Thoracic aorta (tissue), 2 donors: ENCODE data around the gene FLRT2. TPM values are rescaled to one million over a fixed set of nuclear protein-coding genes. Genes with fewer than 3 reads are reported as not detected.
A peak's percentile ranks its signal among the peaks of the same experiment; 100 is the strongest.

Experiments
- ATAC-seq: fragments of 150-250 bp; one replicate; pipeline ENCODE4 v1.8.0; 2017; ENCODE audit warnings: low read depth; ENCODE audit not compliant: insufficient number of reproducible peaks, low FRiP score
- DNase-seq: peaks from one replicate; pipeline ENCODE4 v3.0.0-alpha.2; 2020; ENCODE audit warnings: low spot score
- H3K27ac ChIP-seq, 2 donors: fragments of 200-600 bp; sonication (generic); 1 replicate in 1 of 2; 2 replicates in 1 of 2; pipeline ENCODE4 v1.5.1; 2016; ENCODE audit warnings: mild to moderate bottlenecking in 2 of 2, moderate library complexity in 2 of 2
- H3K27me3 ChIP-seq: fragments of 200-600 bp; sonication (generic); replicated peaks from 2 replicates; pipeline ENCODE4 v1.6.0; 2016; ENCODE audit warnings: mild to moderate bottlenecking; ENCODE audit not compliant: insufficient read depth
- H3K36me3 ChIP-seq: fragments of 200-600 bp; sonication (generic); one replicate; pipeline ENCODE4 v1.5.1; 2016
- H3K4me1 ChIP-seq, 2 donors: fragments of 200-600 bp; sonication (generic); 1 replicate in 1 of 2; 2 replicates in 1 of 2; pipeline versions ENCODE4 v1.5.1 to v1.6.0; 2016; ENCODE audit warnings: low read depth in 2 of 2, mild to moderate bottlenecking in 1 of 2; ENCODE audit not compliant: control insufficient read depth in 1 of 2
- H3K4me3 ChIP-seq: fragments of 200-600 bp; sonication (generic); 2 replicates; pipeline ENCODE4 v1.5.1; 2016; ENCODE audit warnings: mild to moderate bottlenecking
- H3K9me3 ChIP-seq: fragments of 200-600 bp; sonication (generic); 2 replicates; pipeline ENCODE4 v1.5.1; 2016
- total RNA-seq, 2 donors: library from RNA; depleted of rRNA; stranded (reverse); fragments of >200 nt; gene quantifications; one replicate each; pipeline versions ENCODE4 v1.1.0 to v1.2.3, GENCODE V29; 2016
- TF ChIP-seq, protein P1 (sequence below): fragments of 200-600 bp; sonication (generic); IDR thresholded peaks from one replicate; pipeline ENCODE4 v1.5.1; 2019; ENCODE audit warnings: antibody characterized with exemption

Gene FLRT2
- total RNA-seq, 2 donors from 2014 or later = 20.1 to 45.4 TPM

DNA sequence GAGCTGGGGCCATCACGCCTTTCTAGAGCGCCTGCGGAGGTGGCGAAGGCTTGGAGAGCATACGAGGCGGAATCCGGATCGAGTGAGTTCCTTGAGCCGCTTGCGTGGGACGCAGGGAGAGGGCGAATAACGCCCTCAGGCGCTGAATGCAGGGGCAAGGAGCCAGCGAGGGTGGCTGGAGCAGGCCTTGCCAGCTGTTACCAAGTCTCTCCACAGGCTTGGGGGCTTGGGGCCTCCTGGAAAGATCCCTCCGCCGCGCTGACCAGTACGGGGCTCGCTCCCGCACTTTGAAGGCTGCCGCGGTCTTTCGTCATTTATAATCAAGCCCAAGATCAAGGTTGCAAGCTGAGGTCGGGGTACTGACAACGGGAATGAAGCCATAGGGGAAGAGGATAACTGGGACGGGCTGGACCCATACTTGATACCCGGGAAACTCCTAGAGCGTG lies 1.2 kb downstream of the FLRT2 start:
- H3K27me3 ChIP-seq = no peaks in the 10 kb centered on the region
- H3K4me1 ChIP-seq = peaks cover 13 to 55% of the 10 kb centered on the region in 2 donors
- H3K36me3 ChIP-seq = no peaks in the 10 kb centered on the region
- H3K27ac ChIP-seq = peak overlapping the region; percentile 1 to 18
- TF ChIP-seq, protein P1, sequence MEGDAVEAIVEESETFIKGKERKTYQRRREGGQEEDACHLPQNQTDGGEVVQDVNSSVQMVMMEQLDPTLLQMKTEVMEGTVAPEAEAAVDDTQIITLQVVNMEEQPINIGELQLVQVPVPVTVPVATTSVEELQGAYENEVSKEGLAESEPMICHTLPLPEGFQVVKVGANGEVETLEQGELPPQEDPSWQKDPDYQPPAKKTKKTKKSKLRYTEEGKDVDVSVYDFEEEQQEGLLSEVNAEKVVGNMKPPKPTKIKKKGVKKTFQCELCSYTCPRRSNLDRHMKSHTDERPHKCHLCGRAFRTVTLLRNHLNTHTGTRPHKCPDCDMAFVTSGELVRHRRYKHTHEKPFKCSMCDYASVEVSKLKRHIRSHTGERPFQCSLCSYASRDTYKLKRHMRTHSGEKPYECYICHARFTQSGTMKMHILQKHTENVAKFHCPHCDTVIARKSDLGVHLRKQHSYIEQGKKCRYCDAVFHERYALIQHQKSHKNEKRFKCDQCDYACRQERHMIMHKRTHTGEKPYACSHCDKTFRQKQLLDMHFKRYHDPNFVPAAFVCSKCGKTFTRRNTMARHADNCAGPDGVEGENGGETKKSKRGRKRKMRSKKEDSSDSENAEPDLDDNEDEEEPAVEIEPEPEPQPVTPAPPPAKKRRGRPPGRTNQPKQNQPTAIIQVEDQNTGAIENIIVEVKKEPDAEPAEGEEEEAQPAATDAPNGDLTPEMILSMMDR = no peak
- no peak for ATAC-seq
- H3K9me3 ChIP-seq = no peaks in the 10 kb centered on the region
- peak overlapping the region; percentile 77 for H3K4me3 ChIP-seq
- DNase-seq = no peak

DNA sequence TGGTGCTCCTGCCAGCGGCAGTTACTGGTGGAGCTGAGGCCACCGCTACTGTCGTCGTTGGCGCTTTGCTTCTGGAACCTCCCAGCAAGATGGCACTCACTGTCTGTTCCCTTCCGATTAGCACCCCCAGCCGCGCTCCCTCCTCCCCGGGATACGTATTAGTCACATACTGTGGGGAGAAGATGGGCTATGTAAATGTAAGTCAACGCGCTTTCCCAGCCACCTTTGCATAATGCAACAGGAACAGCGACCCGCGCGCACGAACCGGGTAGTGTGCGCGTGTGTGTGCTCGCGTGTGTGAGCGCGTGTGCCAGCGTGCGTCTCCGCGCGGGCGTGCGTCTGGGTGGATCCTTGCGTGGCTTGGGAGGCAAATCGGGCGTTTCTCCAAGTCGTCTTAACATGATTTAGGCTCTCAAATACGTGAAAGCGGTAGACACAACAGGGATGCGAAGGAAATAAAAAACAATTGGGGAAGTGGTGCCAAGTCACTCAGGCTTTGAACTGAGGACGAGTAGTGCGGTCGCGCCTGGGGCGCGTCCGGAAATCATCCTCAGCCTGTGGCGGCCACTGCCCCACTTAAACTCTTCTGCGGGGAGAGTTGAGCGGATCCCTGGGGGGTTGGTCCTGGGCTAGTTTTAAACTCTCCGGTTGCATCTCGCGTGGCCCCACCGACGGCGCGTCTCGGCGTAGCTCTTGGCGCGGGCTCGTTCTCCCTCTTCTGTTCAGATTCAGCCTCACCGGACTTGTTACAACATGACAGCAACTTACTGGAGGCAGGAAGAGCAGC lies 1.8 kb downstream of the FLRT2 start:
- Histone ChIP-seq H3K36me3 (no peaks in the 10 kb centered on the region), H3K27me3 (no peaks in the 10 kb centered on the region), H3K9me3 (no peaks in the 10 kb centered on the region), H3K4me3 (peak overlapping the region; percentile 77), H3K27ac (peak overlapping the region; percentile 1 to 13), H3K4me1 (peaks cover 13 to 55% of the 10 kb centered on the region in 2 donors)
- no peak for DNase-seq
- TF ChIP-seq, protein P1 = no peak
- no peak for ATAC-seq

DNA sequence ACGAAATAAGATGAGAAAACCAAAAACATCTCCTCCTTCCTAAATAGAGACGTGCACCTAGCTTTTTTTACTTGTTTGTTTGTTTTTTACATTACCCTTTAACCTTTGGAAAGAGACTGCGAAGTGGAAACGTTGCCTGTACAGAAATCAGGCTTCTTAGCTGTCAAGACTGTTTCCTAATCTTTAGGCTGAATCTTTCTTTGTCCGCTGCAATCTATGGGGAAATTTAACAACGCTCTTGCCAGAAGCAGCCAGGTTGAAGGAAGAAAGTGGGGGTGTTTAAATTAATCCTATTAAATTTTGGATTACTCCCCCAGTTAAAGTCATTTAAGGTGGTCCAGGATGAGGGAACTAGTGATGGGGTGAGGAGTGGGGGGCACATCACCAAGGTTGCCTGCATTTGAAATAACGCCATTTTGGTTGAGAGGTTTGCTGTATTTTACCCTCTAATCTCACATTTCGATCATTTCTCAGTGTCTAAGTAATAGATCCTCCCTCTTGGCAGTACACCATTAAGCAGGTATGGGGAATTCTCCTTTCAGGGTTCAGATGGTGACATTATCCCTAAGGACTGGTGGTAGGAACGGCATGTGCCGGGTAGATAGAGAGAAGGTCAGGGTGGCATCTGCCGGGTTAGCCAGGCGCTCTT lies 2.6 kb downstream of the FLRT2 start:
- Histone ChIP-seq H3K4me1 (peaks cover 13 to 55% of the 10 kb centered on the region in 2 donors), H3K4me3 (peak overlapping the region; percentile 77), H3K36me3 (no peaks in the 10 kb centered on the region), H3K27me3 (no peaks in the 10 kb centered on the region), H3K27ac (peak overlapping the region in 1 of 2 donors; percentile 1), H3K9me3 (no peaks in the 10 kb centered on the region)
- DNase-seq (no peak), ATAC-seq (no peak)
- TF ChIP-seq, protein P1 = no peak

DNA sequence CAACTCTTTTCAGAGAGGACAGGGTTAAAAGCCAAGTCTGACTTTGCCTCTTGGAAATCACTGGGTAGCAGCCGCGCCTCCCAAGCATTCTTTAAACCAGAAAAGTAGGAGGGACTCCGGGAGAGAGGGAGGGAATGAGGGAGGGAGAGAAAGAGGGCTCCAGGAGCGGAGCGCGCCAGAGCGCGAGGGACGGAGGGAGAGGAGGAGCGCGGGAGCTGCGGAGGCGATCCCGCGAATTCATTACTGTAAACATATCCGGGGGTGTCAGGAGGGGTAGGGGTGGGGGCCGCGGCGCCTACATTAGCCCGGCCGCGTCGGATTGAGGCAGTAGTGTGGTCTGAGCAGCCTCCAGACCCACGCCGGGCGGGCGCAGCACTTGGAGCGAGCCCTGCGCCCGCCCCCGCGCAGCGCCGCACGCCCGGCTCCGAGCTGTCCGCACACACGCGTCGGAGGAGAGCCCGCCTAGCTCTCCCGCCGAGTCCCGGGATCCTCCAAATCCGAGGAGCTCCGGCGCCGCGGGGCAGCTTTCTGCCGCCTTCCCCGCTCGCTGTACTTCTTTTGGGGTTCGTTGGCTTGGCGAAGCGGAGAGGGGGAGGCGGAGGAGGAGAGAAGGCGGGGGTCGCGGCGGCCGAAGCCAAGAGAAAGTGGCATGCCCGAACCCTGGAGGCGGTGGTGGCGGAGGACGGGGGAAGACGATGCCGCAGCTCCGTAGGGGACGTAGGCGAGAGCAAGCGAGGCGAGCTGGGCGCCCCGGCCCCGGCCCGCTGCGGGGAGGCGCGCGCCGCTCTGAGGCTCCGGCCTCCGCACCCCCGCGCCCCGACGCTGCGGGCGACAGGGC lies 3.3 kb downstream of the FLRT2 start:
- peaks cover 13 to 55% of the 10 kb centered on the region in 2 donors for H3K4me1 ChIP-seq
- ATAC-seq (no peak), DNase-seq (no peak)
- H3K9me3 ChIP-seq = no peaks in the 10 kb centered on the region
- TF ChIP-seq, protein P1 = no peak
- peak overlapping the region in 1 of 2 donors; percentile 1 for H3K27ac ChIP-seq
- no peaks in the 10 kb centered on the region for H3K36me3 ChIP-seq
- H3K27me3 ChIP-seq = no peaks in the 10 kb centered on the region
- H3K4me3 ChIP-seq = peak overlapping the region; percentile 77
